ENCODE data around the gene LARP7.

Gene LARP7

DNA sequence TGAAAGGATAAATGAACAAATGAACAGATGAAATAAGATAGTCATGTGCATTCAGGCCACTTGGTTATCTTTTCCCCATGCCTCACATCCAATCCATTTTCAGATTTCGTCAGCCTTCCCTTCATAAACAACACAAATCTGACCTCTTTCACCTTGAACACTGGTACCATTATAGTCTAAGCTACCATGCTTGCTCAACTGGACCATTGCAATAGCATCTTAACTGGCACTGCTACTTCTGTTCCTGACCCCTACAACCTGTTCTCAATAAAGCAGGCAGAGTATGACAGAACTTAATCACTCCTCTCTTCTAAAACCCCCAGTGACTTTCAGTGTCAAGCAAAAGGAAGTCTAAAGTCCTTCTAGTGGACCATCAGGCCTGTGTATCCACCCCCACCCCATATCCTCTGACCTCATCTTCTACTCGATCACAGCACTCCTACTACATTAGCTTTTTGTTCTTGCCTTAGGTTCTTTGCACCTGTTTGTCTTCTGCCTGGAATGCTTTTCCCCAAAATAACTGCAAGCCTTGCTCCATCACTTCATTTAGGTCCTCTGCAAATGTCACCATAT, 40.7 kb downstream of the LARP7 start:
- Histone ChIP-seq H3K4me3 (ENCODE audit: low read depth, low read length) (no peak overlapping the region), H3K4me1 (no peaks in the 10 kb centered on the region), H3K9me3 (no peaks in the 10 kb centered on the region), H3K36me3 (no peaks in the 10 kb centered on the region), H3K27me3 (no peaks in the 10 kb centered on the region)
- TF ChIP-seq, protein P1, sequence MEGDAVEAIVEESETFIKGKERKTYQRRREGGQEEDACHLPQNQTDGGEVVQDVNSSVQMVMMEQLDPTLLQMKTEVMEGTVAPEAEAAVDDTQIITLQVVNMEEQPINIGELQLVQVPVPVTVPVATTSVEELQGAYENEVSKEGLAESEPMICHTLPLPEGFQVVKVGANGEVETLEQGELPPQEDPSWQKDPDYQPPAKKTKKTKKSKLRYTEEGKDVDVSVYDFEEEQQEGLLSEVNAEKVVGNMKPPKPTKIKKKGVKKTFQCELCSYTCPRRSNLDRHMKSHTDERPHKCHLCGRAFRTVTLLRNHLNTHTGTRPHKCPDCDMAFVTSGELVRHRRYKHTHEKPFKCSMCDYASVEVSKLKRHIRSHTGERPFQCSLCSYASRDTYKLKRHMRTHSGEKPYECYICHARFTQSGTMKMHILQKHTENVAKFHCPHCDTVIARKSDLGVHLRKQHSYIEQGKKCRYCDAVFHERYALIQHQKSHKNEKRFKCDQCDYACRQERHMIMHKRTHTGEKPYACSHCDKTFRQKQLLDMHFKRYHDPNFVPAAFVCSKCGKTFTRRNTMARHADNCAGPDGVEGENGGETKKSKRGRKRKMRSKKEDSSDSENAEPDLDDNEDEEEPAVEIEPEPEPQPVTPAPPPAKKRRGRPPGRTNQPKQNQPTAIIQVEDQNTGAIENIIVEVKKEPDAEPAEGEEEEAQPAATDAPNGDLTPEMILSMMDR (IDR thresholded peaks at IDR 0.05; ENCODE audit: low read depth, low read length) = no peak
- DNase-seq = no peak

- H3K4me3 ChIP-seq (ENCODE audit: low read depth, low read length) = no peak overlapping the region
- H3K4me1 ChIP-seq = no peaks in the 10 kb centered on the region
- TF ChIP-seq, protein P1 (IDR thresholded peaks at IDR 0.05; ENCODE audit: low read depth, low read length) = no peak
- no peak for DNase-seq
- H3K27me3 ChIP-seq = no peaks in the 10 kb centered on the region
- no peaks in the 10 kb centered on the region for H3K36me3 ChIP-seq
- no peaks in the 10 kb centered on the region for H3K9me3 ChIP-seq
Observed at GRCh38 chr4:112680996-112681395, 44.1 kb downstream of the LARP7 start.

- DNase-seq = no peak
- H3K36me3 ChIP-seq = no peaks in the 10 kb centered on the region
- no peaks in the 10 kb centered on the region for H3K9me3 ChIP-seq
- H3K4me3 ChIP-seq (ENCODE audit: low read depth, low read length) = no peak overlapping the region
- H3K27me3 ChIP-seq = no peaks in the 10 kb centered on the region
- no peaks in the 10 kb centered on the region for H3K4me1 ChIP-seq
- TF ChIP-seq, protein P1 (IDR thresholded peaks at IDR 0.05; ENCODE audit: low read depth, low read length) = no peak
Observed at GRCh38 chr4:112693507-112693906, 56.6 kb downstream of the LARP7 start.

GRCh38 chr4:112700679-112701078, 63.7 kb downstream of the LARP7 start:
- Histone ChIP-seq H3K9me3 (no peaks in the 10 kb centered on the region), H3K4me1 (peaks cover 3% of the 10 kb centered on the region; the same call in 1 of the 2 replicates), H3K4me3 (ENCODE audit: low read depth, low read length) (no peak overlapping the region), H3K36me3 (no peaks in the 10 kb centered on the region), H3K27me3 (no peaks in the 10 kb centered on the region)
- no peak for DNase-seq
- TF ChIP-seq, protein P1 (IDR thresholded peaks at IDR 0.05; ENCODE audit: low read depth, low read length) = no peak

GRCh38 chr4:112702892-112703291, 65.9 kb downstream of the LARP7 start:
- DNase-seq = no peak
- no peak overlapping the region for H3K4me3 ChIP-seq (ENCODE audit: low read depth, low read length)
- no peaks in the 10 kb centered on the region for H3K9me3 ChIP-seq
- TF ChIP-seq, protein P1 (IDR thresholded peaks at IDR 0.05; ENCODE audit: low read depth, low read length) = no peak
- H3K36me3 ChIP-seq = no peaks in the 10 kb centered on the region
- no peaks in the 10 kb centered on the region for H3K27me3 ChIP-seq
- peaks cover 3% of the 10 kb centered on the region; the same call in 1 of the 2 replicates for H3K4me1 ChIP-seq

GRCh38 chr4:112704322-112704721, 67.4 kb downstream of the LARP7 start:
- TF ChIP-seq, protein P1 (IDR thresholded peaks at IDR 0.05; ENCODE audit: low read depth, low read length) = no peak
- H3K27me3 ChIP-seq = no peaks in the 10 kb centered on the region
- peaks cover 3% of the 10 kb centered on the region; the same call in 1 of the 2 replicates for H3K4me1 ChIP-seq
- H3K36me3 ChIP-seq = no peaks in the 10 kb centered on the region
- no peaks in the 10 kb centered on the region for H3K9me3 ChIP-seq
- no peak overlapping the region for H3K4me3 ChIP-seq (ENCODE audit: low read depth, low read length)
- DNase-seq = no peak

Data from BE2C (cell line).